Endometrial microvascular endothelial cells (primary cell): ENCODE results near the gene HTR2A. TPM values are rescaled to one million over a fixed set of nuclear protein-coding genes. Genes with fewer than 3 reads are reported as not detected.
"Not testable (repeated sequence)": the region's sequence is repeated elsewhere in the genome, so short reads cannot be mapped to it uniquely, and the experiment has no call there.

Source experiments
- in situ Hi-C: cut with HindIII; loops from 2 replicates; pipeline ENCODE4 v1.10.0; 2017; ENCODE audit warnings: low sequenced_read_pairs, low pct_unique_long_range_greater_than_20kb; ENCODE audit errors: inconsistent ontology term
- total RNA-seq: library from RNA; depleted of rRNA; stranded (reverse); fragments of >200 nt; gene quantifications from one replicate; pipeline ENCODE4 v1.2.3, GENCODE V29; 2015; ENCODE audit errors: inconsistent ontology term

Gene HTR2A
- total RNA-seq, 1 donor from 2014 or later = not detected

DNA sequence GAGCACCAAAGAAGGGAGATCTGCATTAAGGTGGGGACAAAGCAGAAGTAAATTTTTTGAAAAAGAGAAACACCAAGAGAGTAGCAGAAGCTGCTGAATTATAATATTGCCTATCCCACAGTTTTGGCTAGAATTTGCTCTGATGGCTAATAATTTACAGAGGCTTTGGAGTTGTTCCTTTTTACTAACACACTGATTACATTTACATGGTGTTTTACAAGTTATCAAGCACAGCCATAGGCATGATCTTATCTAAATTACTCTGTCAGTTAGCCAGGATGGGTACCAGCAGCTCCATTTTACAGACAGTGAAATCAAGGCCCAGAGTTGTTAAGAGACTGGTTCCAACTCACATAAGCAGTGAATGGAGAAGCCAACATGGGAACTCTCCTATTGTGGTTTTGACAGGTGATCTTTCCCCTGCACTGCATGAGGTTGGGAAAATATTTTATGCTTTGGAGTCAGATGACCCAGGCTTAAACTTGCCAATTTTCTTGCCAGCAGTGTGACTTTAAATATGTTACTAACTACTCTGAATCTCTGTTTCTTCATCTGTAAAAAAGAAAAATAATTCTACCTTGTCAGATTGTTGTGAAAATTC is 66.3 kb downstream of the HTR2A start:
- in situ Hi-C loops = no loop called here

DNA sequence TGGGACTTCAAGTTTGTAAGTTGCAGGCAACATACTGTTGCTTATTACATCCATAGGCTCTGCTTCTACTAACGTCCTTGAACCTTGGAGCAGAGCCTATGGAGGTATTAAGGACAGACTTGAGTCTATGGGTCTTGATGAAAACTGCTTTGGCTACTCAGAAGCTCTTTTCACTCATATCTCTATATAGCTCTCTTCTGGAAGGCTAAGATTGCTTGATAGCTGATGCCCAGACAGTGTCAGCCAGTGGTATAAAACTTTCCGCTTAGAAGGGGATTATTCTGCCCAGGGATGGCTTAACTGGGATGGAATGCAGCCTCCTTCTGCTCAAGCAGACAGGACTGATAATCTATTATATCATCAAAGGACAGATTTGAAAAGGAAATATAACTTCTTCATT is 74.3 kb downstream of the HTR2A start:
- in situ Hi-C loops = no loop called here

DNA sequence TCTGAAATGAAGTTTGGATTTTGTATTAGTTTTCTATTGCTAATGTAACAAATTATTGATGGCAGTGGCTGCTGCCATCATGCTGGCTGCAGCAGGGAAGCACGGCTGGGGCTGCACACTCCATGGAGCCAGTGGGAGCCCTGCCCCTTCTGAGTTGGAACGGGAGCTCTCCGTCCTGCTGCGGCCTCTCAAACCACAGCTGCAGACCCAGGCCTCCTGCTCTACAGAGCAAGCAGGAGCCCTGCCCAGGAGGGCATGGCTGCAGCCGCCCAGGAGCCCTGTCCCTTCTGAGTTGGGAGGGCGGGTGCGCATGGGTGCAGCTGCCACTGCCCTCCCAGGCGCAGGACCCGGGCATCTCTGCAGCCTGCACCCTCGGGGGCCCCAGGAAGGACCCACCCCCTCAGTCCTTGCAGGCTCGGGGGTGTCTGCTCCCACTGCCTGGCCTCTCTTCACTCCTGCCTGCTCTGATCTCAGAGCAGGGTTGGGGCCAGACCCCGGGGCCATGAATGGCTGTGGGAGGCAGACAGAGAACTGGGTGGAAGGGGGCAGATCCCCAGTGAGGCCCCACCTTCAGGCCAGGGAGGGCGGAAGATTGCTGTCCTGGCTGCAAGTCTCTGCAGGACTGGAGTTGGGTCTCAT is 78.9 kb downstream of the HTR2A start:
- in situ Hi-C loops = no loop called here

DNA sequence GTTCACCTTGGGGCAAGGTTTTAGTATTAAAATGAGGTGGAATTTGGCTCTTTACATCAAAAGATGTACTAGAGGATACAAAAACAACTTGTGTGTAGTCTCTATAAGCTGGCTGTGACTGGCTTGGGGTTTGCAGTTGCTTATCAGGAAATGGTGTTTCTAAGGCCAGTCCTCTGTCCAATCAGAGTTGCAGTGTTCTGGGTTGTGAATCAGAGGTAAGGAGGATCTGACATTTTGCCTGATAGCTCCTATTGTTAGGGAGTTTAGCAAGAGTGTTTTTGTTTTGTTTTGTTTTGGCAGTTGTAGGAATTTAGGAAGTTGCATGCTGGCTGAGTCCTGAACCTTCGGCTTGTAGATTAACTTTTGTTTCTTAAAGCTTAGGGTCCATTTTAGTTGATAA is 79.8 kb downstream of the HTR2A start:
- in situ Hi-C loops = no loop called here

- in situ Hi-C loops = no loop called here
Measured at GRCh38 chr13:46816371-46816770, 80.5 kb downstream of the HTR2A start.

GRCh38 chr13:46812301-46812797 is 84.5 kb downstream of the HTR2A start:
- in situ Hi-C loops = no loop called here

DNA sequence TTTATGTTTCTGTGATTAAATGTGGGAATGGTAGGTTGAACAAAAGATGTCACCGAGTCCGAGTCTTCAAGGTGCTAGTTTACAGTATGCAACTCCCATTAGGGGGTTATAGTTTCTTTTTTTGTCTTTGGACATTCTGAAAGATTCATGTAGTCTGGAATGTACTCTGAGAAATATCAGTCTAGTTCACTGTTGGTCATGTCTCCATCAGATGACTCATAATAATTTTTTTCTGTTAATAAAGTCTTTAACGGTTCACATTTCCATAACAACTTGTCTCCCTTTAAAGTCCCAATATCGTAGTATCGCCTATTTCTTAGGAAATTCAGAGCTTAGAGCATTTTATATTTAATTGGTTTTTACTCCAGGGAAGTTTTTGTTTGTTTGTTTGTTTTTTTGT is 86.4 kb downstream of the HTR2A start:
- in situ Hi-C loops = no loop called here

GRCh38 chr13:46804921-46805320 is 91.9 kb downstream of the HTR2A start:
- in situ Hi-C loops = not testable (repeated sequence)

- in situ Hi-C loops = no loop called here
Measured at GRCh38 chr13:46804391-46804815, 92.5 kb downstream of the HTR2A start.

DNA sequence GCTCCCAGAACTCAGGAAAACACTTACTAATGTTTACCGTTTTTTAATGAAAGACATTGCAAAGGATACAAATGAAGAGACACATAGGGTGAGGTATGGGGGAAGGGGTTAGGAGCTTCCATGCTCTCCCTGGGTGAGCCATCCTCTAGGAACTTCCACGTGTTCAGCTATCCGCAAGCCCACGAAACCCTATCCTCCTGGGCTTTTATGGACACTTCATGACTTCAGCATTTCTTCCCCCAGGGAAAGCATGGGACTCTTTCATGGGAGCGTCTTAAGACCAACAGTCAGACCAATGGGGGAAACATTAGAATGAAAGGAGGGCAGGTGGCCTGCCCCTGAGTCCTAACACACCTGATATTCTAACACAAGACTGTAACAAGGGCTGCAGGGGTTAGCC is 93.3 kb downstream of the HTR2A start:
- in situ Hi-C loops = no loop called here

GRCh38 chr13:46801858-46802257 is 95.0 kb downstream of the HTR2A start:
- in situ Hi-C loops = no loop called here

GRCh38 chr13:46799139-46799538 is 97.7 kb downstream of the HTR2A start:
- in situ Hi-C loops = no loop called here

- in situ Hi-C loops = no loop called here
Measured at GRCh38 chr13:46797501-46798237, 99.2 kb downstream of the HTR2A start.

GRCh38 chr13:46796515-46797474 is 100.1 kb downstream of the HTR2A start, which contains the start of gene ESD:
Gene ESD, minus strand, starts transcription at chr13:46797161. Its CDS starts 5,748 bp downstream, at chr13:46791413.
- in situ Hi-C loops = no loop called here

- in situ Hi-C loops = no loop called here
Measured at GRCh38 chr13:46796129-46796514, 100.7 kb downstream of the HTR2A start.

DNA sequence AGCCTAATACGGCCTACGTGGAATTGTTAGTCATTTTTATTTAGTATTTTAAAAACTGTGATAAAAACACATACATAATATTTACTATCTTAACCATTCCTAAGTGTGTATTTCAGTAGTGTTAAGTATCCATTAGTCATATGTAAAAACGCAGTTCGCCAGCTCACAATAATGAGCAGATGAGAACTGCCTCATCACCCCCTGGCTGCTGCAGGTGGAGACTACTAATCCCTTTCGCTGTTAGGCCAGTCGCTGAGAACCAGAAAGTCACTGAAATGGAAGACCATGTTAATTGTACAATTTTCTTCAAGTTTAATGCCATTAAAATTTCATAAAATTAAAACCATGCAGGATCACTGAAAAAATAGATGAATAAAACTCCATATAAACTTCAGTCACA is 101.5 kb downstream of the HTR2A start:
- in situ Hi-C loops = no loop called here

DNA sequence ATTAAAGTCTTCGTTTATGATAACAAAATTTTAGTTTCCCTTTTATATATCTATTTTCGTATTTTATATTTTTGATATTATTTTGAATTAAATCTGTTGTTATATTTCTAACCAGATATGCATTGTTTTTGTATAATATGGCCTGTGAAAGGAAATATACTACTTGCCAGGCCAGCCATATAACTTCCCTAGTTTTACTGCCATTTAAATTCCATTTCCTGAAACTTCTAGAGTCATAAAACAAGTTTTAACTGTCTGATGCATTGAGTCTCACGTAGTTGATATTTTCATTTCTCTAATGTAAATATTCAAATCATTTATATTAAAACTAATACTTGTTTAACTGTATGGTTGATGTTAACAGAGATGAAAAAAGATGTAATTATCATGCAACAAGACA is 113.3 kb downstream of the HTR2A start:
- in situ Hi-C loops = no loop called here

GRCh38 chr13:46782691-46783090 is 114.2 kb downstream of the HTR2A start:
- in situ Hi-C loops = no loop called here

DNA sequence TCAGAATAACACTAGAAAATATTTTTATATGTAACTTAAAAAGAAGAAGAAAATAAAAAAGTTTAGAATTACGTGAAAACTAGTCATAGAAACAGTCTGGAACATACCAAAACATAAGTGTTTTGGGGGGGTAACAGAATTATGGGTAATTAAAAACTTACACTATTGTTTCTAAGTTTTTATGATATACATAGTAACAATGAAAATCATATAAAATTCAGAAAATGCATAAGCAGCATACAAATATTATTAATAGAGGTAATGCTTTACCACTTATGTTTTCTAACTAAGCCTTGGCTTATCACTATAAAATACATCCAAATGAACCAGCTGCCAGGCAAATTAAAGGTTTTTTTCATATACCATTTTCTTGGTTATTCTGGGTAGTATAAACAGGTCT is 114.8 kb downstream of the HTR2A start:
- in situ Hi-C loops = no loop called here
